Tibial artery (tissue), 4 donors: Measurements from ENCODE around the gene BTBD9.

Experiments used
- DNase-seq, 2 donors: peaks; one replicate each; pipeline ENCODE4 v3.0.0-alpha.2; 2019
- H3K27ac ChIP-seq, 2 donors: fragments of 200-600 bp; sonication (generic) in 1 of 2; 1 replicate in 1 of 2; 2 replicates in 1 of 2; pipeline ENCODE4 v1.5.1; 2018 to 2019; ENCODE audit warnings: mild to moderate bottlenecking in 1 of 2
- H3K27me3 ChIP-seq, 2 donors: fragments of 200-600 bp; sonication (generic) in 1 of 2; one replicate each; pipeline versions ENCODE4 v1.5.1 to v1.6.0; 2016 to 2019
- H3K36me3 ChIP-seq, 3 donors: fragments of 200-600 bp; sonication (generic) in 2 of 3; one replicate each; pipeline ENCODE4 v1.5.1; 2016 to 2019; ENCODE audit warnings: mild to moderate bottlenecking in 2 of 3
- H3K4me1 ChIP-seq, 4 donors: fragments of 200-600 bp; sonication (generic) in 2 of 4; 1 replicate in 3 of 4; 2 replicates in 1 of 4; pipeline ENCODE4 v1.5.1; 2016 to 2019
- H3K4me3 ChIP-seq, 2 donors: fragments of 200-600 bp; sonication (generic) in 1 of 2; 1 replicate in 1 of 2; 2 replicates in 1 of 2; pipeline ENCODE4 v1.5.1; 2018 to 2019; ENCODE audit warnings: mild to moderate bottlenecking in 2 of 2
- H3K9me3 ChIP-seq, 3 donors: fragments of 200-600 bp; sonication (generic) in 1 of 3; one replicate each; pipeline ENCODE4 v1.5.1; 2016 to 2019
- intact Hi-C: fragments of 100-400 bp; cut with DNase I; formaldehyde crosslinking; loops from one replicate; pipeline ENCODE4 v1.15.0; 2023; ENCODE audit warnings: low total_unique reads
- TF ChIP-seq, protein P1 (sequence below), 2 experiments: fragments of 200-600 bp in 1 of 2; fragments of 450-650 bp in 1 of 2; IDR thresholded peaks; one replicate each; pipeline ENCODE4 v1.5.1; 2017 to 2019; ENCODE audit warnings: antibody characterized with exemption in 2 of 2, mild to moderate bottlenecking in 1 of 2, moderate library complexity in 1 of 2

BTBD9 gene

GRCh38 chr6:38587766-38588362 is 51.9 kb downstream of the BTBD9 start:
- no peaks in the 10 kb centered on the region for H3K9me3 ChIP-seq
- no peaks in the 10 kb centered on the region for H3K4me1 ChIP-seq
- H3K4me3 ChIP-seq, result no peak overlapping the region
- no peak overlapping the region for H3K27ac ChIP-seq
- H3K36me3 ChIP-seq, result peaks cover 12 to 30% (median 19%) of the 10 kb centered on the region in 3 donors
- no peaks in the 10 kb centered on the region for H3K27me3 ChIP-seq
- TF ChIP-seq, protein P1, sequence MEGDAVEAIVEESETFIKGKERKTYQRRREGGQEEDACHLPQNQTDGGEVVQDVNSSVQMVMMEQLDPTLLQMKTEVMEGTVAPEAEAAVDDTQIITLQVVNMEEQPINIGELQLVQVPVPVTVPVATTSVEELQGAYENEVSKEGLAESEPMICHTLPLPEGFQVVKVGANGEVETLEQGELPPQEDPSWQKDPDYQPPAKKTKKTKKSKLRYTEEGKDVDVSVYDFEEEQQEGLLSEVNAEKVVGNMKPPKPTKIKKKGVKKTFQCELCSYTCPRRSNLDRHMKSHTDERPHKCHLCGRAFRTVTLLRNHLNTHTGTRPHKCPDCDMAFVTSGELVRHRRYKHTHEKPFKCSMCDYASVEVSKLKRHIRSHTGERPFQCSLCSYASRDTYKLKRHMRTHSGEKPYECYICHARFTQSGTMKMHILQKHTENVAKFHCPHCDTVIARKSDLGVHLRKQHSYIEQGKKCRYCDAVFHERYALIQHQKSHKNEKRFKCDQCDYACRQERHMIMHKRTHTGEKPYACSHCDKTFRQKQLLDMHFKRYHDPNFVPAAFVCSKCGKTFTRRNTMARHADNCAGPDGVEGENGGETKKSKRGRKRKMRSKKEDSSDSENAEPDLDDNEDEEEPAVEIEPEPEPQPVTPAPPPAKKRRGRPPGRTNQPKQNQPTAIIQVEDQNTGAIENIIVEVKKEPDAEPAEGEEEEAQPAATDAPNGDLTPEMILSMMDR (IDR thresholded peaks at IDR 0.05), result no peak
- DNase-seq, result no peak
- intact Hi-C loops, result no loop called here

DNA sequence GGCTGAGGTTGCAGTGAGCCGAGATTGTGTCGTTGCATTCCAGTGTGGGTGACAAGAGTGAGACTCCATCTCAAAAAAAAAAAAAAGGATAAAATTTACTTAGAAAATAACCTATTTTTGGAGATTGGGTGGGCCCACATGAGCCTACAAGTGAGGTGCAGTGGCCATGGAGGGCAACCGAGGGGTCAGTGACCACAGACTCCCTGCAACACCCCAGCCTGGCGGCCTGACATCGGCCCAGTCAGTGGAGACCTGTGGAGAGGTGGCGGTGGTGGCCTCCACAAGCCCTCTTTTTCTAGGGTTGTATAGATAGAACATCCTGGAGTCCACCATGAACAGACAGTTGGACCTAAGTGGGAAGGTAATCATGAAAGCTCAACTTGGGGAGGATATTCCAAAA is 52.7 kb downstream of the BTBD9 start:
- Histone ChIP-seq H3K27ac (no peak overlapping the region), H3K9me3 (no peaks in the 10 kb centered on the region), H3K4me3 (no peak overlapping the region), H3K36me3 (peaks cover 6 to 21% (median 10%) of the 10 kb centered on the region in 3 donors), H3K27me3 (no peaks in the 10 kb centered on the region), H3K4me1 (no peaks in the 10 kb centered on the region)
- TF ChIP-seq, protein P1 (IDR thresholded peaks at IDR 0.05), result no peak
- DNase-seq, result no peak
- intact Hi-C loops, result no loop called here

GRCh38 chr6:38584731-38585130 is 55.0 kb downstream of the BTBD9 start:
- Histone ChIP-seq H3K4me1 (no peaks in the 10 kb centered on the region), H3K4me3 (no peak overlapping the region), H3K27ac (no peak overlapping the region), H3K9me3 (no peaks in the 10 kb centered on the region), H3K36me3 (peaks cover 0 to 21% (median 10%) of the 10 kb centered on the region in 3 donors), H3K27me3 (no peaks in the 10 kb centered on the region)
- intact Hi-C loops, result no loop called here
- no peak for DNase-seq
- TF ChIP-seq, protein P1 (IDR thresholded peaks at IDR 0.05), result no peak

DNA sequence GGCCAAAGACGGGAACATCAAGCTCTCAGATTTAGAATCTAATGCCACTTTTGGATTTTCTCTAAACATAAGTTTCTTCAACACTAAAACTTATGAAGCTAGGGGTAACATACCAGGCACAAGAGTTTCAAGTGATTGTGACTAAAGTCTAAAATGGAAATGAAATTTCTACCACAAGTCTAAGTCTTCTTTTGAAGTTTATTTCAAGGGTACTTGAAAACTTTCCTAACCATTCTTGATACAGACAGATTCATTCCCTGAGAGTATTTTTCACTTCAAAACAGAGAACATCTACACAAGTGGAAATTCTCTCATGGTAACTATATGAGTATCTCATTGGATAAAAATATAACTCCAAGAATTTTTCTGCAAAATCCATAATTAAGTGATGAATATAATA is 56.2 kb downstream of the BTBD9 start:
- Histone ChIP-seq H3K27ac (no peak overlapping the region), H3K9me3 (no peaks in the 10 kb centered on the region), H3K4me3 (no peak overlapping the region), H3K36me3 (peaks cover 0 to 27% (median 14%) of the 10 kb centered on the region in 3 donors), H3K27me3 (no peaks in the 10 kb centered on the region), H3K4me1 (no peaks in the 10 kb centered on the region)
- intact Hi-C loops, result no loop called here
- no peak for DNase-seq
- TF ChIP-seq, protein P1 (IDR thresholded peaks at IDR 0.05), result no peak

- no peaks in the 10 kb centered on the region for H3K9me3 ChIP-seq
- no peak overlapping the region for H3K4me3 ChIP-seq
- TF ChIP-seq, protein P1 (IDR thresholded peaks at IDR 0.05), result no peak
- no peaks in the 10 kb centered on the region for H3K27me3 ChIP-seq
- H3K36me3 ChIP-seq, result peaks cover 0 to 48% (median 24%) of the 10 kb centered on the region in 3 donors
- intact Hi-C loops, result no loop called here
- H3K4me1 ChIP-seq, result no peaks in the 10 kb centered on the region
- H3K27ac ChIP-seq, result no peak overlapping the region
- no peak for DNase-seq
Observed at GRCh38 chr6:38580030-38580429, 59.7 kb downstream of the BTBD9 start.
